Esophagus squamous epithelium (tissue), 5 donors: ENCODE measurements around the gene PHF23. TPM values are rescaled to one million over a fixed set of nuclear protein-coding genes. Genes with fewer than 3 reads are reported as not detected.

Source experiments
- DNase-seq: peaks from one replicate; lab custom pipeline; 2025; lab: John Stamatoyannopoulos, UW
- H3K27ac ChIP-seq, 4 donors: fragments of 200-600 bp; sonication (generic); one replicate each; pipeline ENCODE4 v1.5.1; 2016 to 2019; ENCODE audit warnings: mild to moderate bottlenecking in 1 of 4
- H3K27me3 ChIP-seq, 4 donors: fragments of 200-600 bp; sonication (generic); 1 replicate in 3 of 4; 2 replicates in 1 of 4; pipeline versions ENCODE4 v1.5.1 to v1.6.0; 2017 to 2021; ENCODE audit warnings: antibody characterized with exemption in 1 of 4
- H3K36me3 ChIP-seq, 3 donors: fragments of 200-600 bp; sonication (generic); one replicate each; pipeline ENCODE4 v1.5.1; 2016 to 2019
- H3K4me1 ChIP-seq, 3 donors: fragments of 200-600 bp; sonication (generic); one replicate each; pipeline ENCODE4 v1.5.1; 2017 to 2019
- H3K4me3 ChIP-seq, 4 donors: fragments of 200-600 bp; sonication (generic); 1 replicate in 3 of 4; 2 replicates in 1 of 4; pipeline ENCODE4 v1.5.1; 2016 to 2019; ENCODE audit warnings: mild to moderate bottlenecking in 2 of 4, moderate library complexity in 1 of 4
- H3K9me3 ChIP-seq, 3 donors: fragments of 200-600 bp; sonication (generic); one replicate each; pipeline ENCODE4 v1.5.1; 2016 to 2019
- CTCF ChIP-seq, 6 experiments: fragments of 450-650 bp in 4 of 6; fragments of 200-600 bp in 2 of 6; sonication (generic) in 2 of 6; IDR thresholded peaks; one replicate each; pipeline ENCODE4 v1.5.1; 2016 to 2019; ENCODE audit warnings: antibody characterized with exemption in 6 of 6, mild to moderate bottlenecking in 4 of 6, moderate library complexity in 4 of 6
- POLR2A ChIP-seq, 4 donors: fragments of 450-650 bp; IDR thresholded peaks; one replicate each; pipeline ENCODE4 v1.6.1; 2017; ENCODE audit warnings: antibody characterized with exemption in 4 of 4, mild to moderate bottlenecking in 4 of 4, moderate library complexity in 3 of 4
- WGBS, 2 donors: methylation state at CpG; one replicate each; pipeline ENCODE4 v1.1.5; 2018; 5-methylcytosine and 5-hydroxymethylcytosine counted together
- intact Hi-C: fragments of 100-400 bp; cut with DNase I; formaldehyde crosslinking; loops from one replicate; pipeline ENCODE4 v1.15.0; 2022
- total RNA-seq, 4 donors: library from RNA; depleted of rRNA; stranded (reverse); fragments of >200 nt; gene quantifications; one replicate each; pipeline ENCODE4 v1.1.0, GENCODE V29; 2016
- donor health status: DM: yes; HTN: yes; CAD: no.

The PHF23 gene
- total RNA-seq, 4 donors from 2014 or later, result 24.7 to 30.6 (median 27.0) TPM

GRCh38 chr17:7229504-7229903, 9.8 kb downstream of the PHF23 start:
- H3K9me3 ChIP-seq, result no peaks in the 10 kb centered on the region
- 91 to 93% methylated on average over 4 to 10 of the region's 19 CpGs for WGBS, 2 donors
- peak overlapping the region; percentile 83 to 100 (median 90) for H3K27ac ChIP-seq
- intact Hi-C loops, result no loop called here
- no peak overlapping the region for H3K4me3 ChIP-seq
- no peak for DNase-seq
- H3K4me1 ChIP-seq, result peaks cover 14 to 89% (median 34%) of the 10 kb centered on the region in 3 donors
- H3K27me3 ChIP-seq, result no peaks in the 10 kb centered on the region
- TF ChIP-seq CTCF (IDR thresholded peaks at IDR 0.05), result no peak
- TF ChIP-seq POLR2A (IDR thresholded peaks at IDR 0.05), result no peak
- H3K36me3 ChIP-seq, result peaks cover 40 to 63% (median 42%) of the 10 kb centered on the region in 3 donors

- Histone ChIP-seq H3K36me3 (peaks cover 46 to 69% (median 46%) of the 10 kb centered on the region in 3 donors), H3K9me3 (no peaks in the 10 kb centered on the region), H3K4me1 (peaks cover 15 to 93% (median 34%) of the 10 kb centered on the region in 3 donors), H3K4me3 (no peak overlapping the region), H3K27ac (peak overlapping the region; percentile 83 to 100 (median 90)), H3K27me3 (no peaks in the 10 kb centered on the region)
- intact Hi-C loops, result no loop called here
- TF ChIP-seq POLR2A (IDR thresholded peaks at IDR 0.05) (no peak), CTCF (IDR thresholded peaks at IDR 0.05) (no peak)
- 69 to 92% methylated on average over 8 to 13 of the region's 14 CpGs for WGBS, 2 donors
- no peak for DNase-seq
These were observed 10.3 kb downstream of the PHF23 start for GRCh38 chr17:7228920-7229319.

GRCh38 chr17:7226721-7227710, 12.2 kb downstream of the PHF23 start:
- TF ChIP-seq CTCF (IDR thresholded peaks at IDR 0.05) (no peak), POLR2A (IDR thresholded peaks at IDR 0.05) (no peak)
- Histone ChIP-seq H3K27me3 (no peaks in the 10 kb centered on the region), H3K27ac (peak overlapping the region; percentile 83 to 100 (median 90)), H3K36me3 (peaks cover 60 to 88% (median 61%) of the 10 kb centered on the region in 3 donors), H3K4me1 (peaks cover 16 to 94% (median 37%) of the 10 kb centered on the region in 3 donors), H3K4me3 (no peak overlapping the region), H3K9me3 (no peaks in the 10 kb centered on the region)
- intact Hi-C loops, result no loop called here
- no peak for DNase-seq
- WGBS, 2 donors, result 88 to 96% methylated on average over 15 of the region's 31 CpGs

GRCh38 chr17:7225711-7226331, 13.4 kb downstream of the PHF23 start:
- TF ChIP-seq CTCF (IDR thresholded peaks at IDR 0.05), result no peak
- no peak for TF ChIP-seq POLR2A (IDR thresholded peaks at IDR 0.05)
- H3K36me3 ChIP-seq, result peaks cover 60 to 99% (median 61%) of the 10 kb centered on the region in 3 donors
- H3K27ac ChIP-seq, result peak overlapping the region; percentile 83 to 100 (median 90)
- WGBS, 2 donors, result 33 to 82% methylated on average over 1 to 10 of the region's 21 CpGs
- intact Hi-C loops, result no loop called here
- H3K27me3 ChIP-seq, result no peaks in the 10 kb centered on the region
- no peak for DNase-seq
- H3K9me3 ChIP-seq, result no peaks in the 10 kb centered on the region
- no peak overlapping the region for H3K4me3 ChIP-seq
- peaks cover 26 to 94% (median 42%) of the 10 kb centered on the region in 3 donors for H3K4me1 ChIP-seq
